ENCODE data around the gene RAD54L2.
A peak's percentile ranks its signal among the peaks of the same experiment; 100 is the strongest.

RAD54L2 gene, protein sequence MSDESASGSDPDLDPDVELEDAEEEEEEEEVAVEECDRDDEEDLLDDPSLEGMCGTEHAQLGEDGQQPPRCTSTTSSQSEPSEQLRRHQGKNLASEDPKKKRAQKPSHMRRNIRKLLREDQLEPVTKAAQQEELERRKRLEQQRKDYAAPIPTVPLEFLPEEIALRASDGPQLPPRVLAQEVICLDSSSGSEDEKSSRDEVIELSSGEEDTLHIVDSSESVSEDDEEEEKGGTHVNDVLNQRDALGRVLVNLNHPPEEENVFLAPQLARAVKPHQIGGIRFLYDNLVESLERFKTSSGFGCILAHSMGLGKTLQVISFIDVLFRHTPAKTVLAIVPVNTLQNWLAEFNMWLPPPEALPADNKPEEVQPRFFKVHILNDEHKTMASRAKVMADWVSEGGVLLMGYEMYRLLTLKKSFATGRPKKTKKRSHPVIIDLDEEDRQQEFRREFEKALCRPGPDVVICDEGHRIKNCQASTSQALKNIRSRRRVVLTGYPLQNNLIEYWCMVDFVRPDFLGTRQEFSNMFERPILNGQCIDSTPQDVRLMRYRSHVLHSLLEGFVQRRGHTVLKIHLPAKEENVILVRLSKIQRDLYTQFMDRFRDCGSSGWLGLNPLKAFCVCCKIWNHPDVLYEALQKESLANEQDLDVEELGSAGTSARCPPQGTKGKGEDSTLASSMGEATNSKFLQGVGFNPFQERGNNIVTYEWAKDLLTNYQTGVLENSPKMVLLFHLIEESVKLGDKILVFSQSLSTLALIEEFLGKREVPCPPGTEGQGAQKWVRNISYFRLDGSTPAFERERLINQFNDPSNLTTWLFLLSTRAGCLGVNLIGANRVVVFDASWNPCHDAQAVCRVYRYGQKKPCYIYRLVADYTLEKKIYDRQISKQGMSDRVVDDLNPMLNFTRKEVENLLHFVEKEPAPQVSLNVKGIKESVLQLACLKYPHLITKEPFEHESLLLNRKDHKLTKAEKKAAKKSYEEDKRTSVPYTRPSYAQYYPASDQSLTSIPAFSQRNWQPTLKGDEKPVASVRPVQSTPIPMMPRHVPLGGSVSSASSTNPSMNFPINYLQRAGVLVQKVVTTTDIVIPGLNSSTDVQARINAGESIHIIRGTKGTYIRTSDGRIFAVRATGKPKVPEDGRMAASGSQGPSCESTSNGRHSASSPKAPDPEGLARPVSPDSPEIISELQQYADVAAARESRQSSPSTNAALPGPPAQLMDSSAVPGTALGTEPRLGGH (N-terminal part only)

GRCh38 chr3:51538459-51539290 is at the start of gene RAD54L2:
TSS of gene RAD54L2 (plus strand) at chr3:51538719. CDS start at chr3:51590421, 51,702 bp downstream.
- TF ChIP-seq, protein P1, sequence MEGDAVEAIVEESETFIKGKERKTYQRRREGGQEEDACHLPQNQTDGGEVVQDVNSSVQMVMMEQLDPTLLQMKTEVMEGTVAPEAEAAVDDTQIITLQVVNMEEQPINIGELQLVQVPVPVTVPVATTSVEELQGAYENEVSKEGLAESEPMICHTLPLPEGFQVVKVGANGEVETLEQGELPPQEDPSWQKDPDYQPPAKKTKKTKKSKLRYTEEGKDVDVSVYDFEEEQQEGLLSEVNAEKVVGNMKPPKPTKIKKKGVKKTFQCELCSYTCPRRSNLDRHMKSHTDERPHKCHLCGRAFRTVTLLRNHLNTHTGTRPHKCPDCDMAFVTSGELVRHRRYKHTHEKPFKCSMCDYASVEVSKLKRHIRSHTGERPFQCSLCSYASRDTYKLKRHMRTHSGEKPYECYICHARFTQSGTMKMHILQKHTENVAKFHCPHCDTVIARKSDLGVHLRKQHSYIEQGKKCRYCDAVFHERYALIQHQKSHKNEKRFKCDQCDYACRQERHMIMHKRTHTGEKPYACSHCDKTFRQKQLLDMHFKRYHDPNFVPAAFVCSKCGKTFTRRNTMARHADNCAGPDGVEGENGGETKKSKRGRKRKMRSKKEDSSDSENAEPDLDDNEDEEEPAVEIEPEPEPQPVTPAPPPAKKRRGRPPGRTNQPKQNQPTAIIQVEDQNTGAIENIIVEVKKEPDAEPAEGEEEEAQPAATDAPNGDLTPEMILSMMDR (IDR thresholded peaks at IDR 0.05; ENCODE audit: extremely low read depth, missing control alignments), result peak; percentile 31

GRCh38 chr3:51498876-51499738 is 39.4 kb upstream of the RAD54L2 start:
- TF ChIP-seq, protein P1 (IDR thresholded peaks at IDR 0.05; ENCODE audit: extremely low read depth, missing control alignments), result no peak
- peak; percentile 87 for DNase-seq (ENCODE audit: low spot score)

More at GRCh38 chr3:51538459-51539290, at the start of gene RAD54L2:
- DNase-seq (ENCODE audit: low spot score), result peak; percentile 93

GRCh38 chr3:51500632-51501131 is 37.8 kb upstream of the RAD54L2 start:
- DNase-seq (ENCODE audit: low spot score), result no peak
- TF ChIP-seq, protein P1 (IDR thresholded peaks at IDR 0.05; ENCODE audit: extremely low read depth, missing control alignments), result no peak

GRCh38 chr3:51501833-51502561 is 36.5 kb upstream of the RAD54L2 start:
- TF ChIP-seq, protein P1 (IDR thresholded peaks at IDR 0.05; ENCODE audit: extremely low read depth, missing control alignments), result peak; percentile 94
- DNase-seq (ENCODE audit: low spot score), result peak; percentile 62

DNA sequence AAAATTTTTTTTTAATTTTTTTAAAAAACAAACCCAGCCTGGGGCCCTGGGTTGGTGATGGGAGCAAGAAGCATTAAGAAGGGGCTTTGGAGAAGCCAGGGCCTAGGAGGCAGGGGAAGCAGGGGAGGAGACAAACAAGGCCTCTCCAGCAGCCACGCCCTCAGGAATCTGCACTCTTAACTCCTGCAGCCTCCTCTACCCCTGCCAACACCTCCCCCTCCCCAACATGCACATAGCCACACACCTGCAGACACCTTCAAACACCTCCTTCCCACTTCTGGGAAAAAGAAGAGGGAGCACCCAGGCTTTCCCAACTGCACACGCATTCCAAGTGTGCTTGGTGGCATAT is 36.0 kb upstream of the RAD54L2 start:
- no peak for DNase-seq (ENCODE audit: low spot score)
- TF ChIP-seq, protein P1 (IDR thresholded peaks at IDR 0.05; ENCODE audit: extremely low read depth, missing control alignments), result no peak
